Trophoblast cell (in vitro differentiated cells and primary cell): ENCODE results near the gene HOXA6.

Experiments
- DNase-seq, 2 donors: peaks; one replicate each; pipeline ENCODE4 v3.0.0-alpha.2; 2016
- H2AFZ ChIP-seq: 2 replicates; pipeline ENCODE4 v1.6.1; 2013; ENCODE audit warnings: low read length, moderate library complexity, mild to moderate bottlenecking; ENCODE audit not compliant: insufficient read depth, poor library complexity
- H2AK5ac ChIP-seq: 2 replicates; pipeline ENCODE4 v1.6.1; 2013; ENCODE audit warnings: mild to moderate bottlenecking, low read length
- H2BK120ac ChIP-seq: 2 replicates; pipeline ENCODE4 v1.6.1; 2013; ENCODE audit warnings: low read length, mild to moderate bottlenecking, moderate library complexity; ENCODE audit not compliant: insufficient read depth, poor library complexity
- H2BK12ac ChIP-seq: 2 replicates; pipeline ENCODE4 v1.6.1; 2013; ENCODE audit warnings: mild to moderate bottlenecking, low read length, moderate library complexity
- H2BK5ac ChIP-seq: 2 replicates; pipeline ENCODE4 v1.6.1; 2013; ENCODE audit warnings: low read length, low read depth, moderate library complexity, mild to moderate bottlenecking; ENCODE audit not compliant: poor library complexity
- H3K14ac ChIP-seq: 2 replicates; pipeline ENCODE4 v1.6.1; 2013; ENCODE audit warnings: mild to moderate bottlenecking, low read length
- H3K18ac ChIP-seq: 2 replicates; pipeline ENCODE4 v1.6.1; 2013; ENCODE audit warnings: mild to moderate bottlenecking, low read length
- H3K23ac ChIP-seq: 2 replicates; pipeline ENCODE4 v1.6.1; 2013; ENCODE audit warnings: low read length
- H3K27ac ChIP-seq: 2 replicates; pipeline ENCODE4 v1.5.1; 2013; ENCODE audit warnings: low read depth, mild to moderate bottlenecking, inconsistent platforms, low read length, moderate library complexity
- H3K27me3 ChIP-seq: 2 replicates; pipeline ENCODE4 v1.6.1; 2013; ENCODE audit warnings: inconsistent platforms, mild to moderate bottlenecking, low read length, moderate library complexity; ENCODE audit not compliant: insufficient read depth
- H3K36me3 ChIP-seq, 2 experiments: 1 replicate in 1 of 2; 2 replicates in 1 of 2; pipeline ENCODE4 v1.6.1; 2013; ENCODE audit warnings: low read length in 2 of 2, mild to moderate bottlenecking in 2 of 2, moderate library complexity in 1 of 2; ENCODE audit not compliant: insufficient read depth in 2 of 2, control insufficient read depth in 1 of 2
- H3K4ac ChIP-seq: 2 replicates; pipeline ENCODE4 v1.6.1; 2013; ENCODE audit warnings: low read depth, mild to moderate bottlenecking, low read length, moderate library complexity
- H3K4me1 ChIP-seq, 2 experiments: 1 replicate in 1 of 2; 2 replicates in 1 of 2; pipeline ENCODE4 v1.6.1; 2013; ENCODE audit warnings: low read length in 2 of 2, mild to moderate bottlenecking in 2 of 2, moderate library complexity in 1 of 2; ENCODE audit not compliant: insufficient read depth in 2 of 2, control insufficient read depth in 1 of 2
- H3K4me2 ChIP-seq: 2 replicates; pipeline ENCODE4 v1.6.1; 2013; ENCODE audit warnings: inconsistent platforms, mild to moderate bottlenecking, low read length, moderate library complexity
- H3K4me3 ChIP-seq: 2 replicates; pipeline ENCODE4 v1.5.1; 2013; ENCODE audit warnings: mild to moderate bottlenecking, low read depth, low read length, inconsistent platforms
- H3K79me1 ChIP-seq: one replicate; pipeline ENCODE4 v1.6.1; 2013; ENCODE audit warnings: low read length
- H3K79me2 ChIP-seq: 2 replicates; pipeline ENCODE4 v1.6.1; 2013; ENCODE audit warnings: low read length, mild to moderate bottlenecking; ENCODE audit not compliant: control insufficient read depth, insufficient read depth, poor library complexity
- H3K9ac ChIP-seq: 2 replicates; pipeline ENCODE4 v1.6.1; 2013; ENCODE audit warnings: mild to moderate bottlenecking, low read length
- H3K9me3 ChIP-seq: 2 replicates; pipeline ENCODE4 v1.6.1; 2013; ENCODE audit warnings: low read depth, mild to moderate bottlenecking, control low read depth, inconsistent platforms, low read length; ENCODE audit not compliant: insufficient read depth
- H4K12ac ChIP-seq: 2 replicates; pipeline ENCODE4 v1.6.1; 2013; ENCODE audit warnings: low read depth, mild to moderate bottlenecking, low read length, moderate library complexity
- H4K8ac ChIP-seq: 2 replicates; pipeline ENCODE4 v1.6.1; 2013; ENCODE audit warnings: low read depth, mild to moderate bottlenecking, low read length, moderate library complexity
- H4K91ac ChIP-seq: one replicate; pipeline ENCODE4 v1.6.1; 2013; ENCODE audit warnings: low read depth, mild to moderate bottlenecking, low read length, moderate library complexity
- WGBS: extraction: QIAGEN DNeasy Blood & Tissue Kit; methylation state at CpG from one replicate; pipeline ENCODE4 v1.1.7; 2013; ENCODE audit warnings: missing lambda C conversion rate; ENCODE audit not compliant: insufficient read length, insufficient coverage; ENCODE audit errors: extremely low coverage; 5-methylcytosine and 5-hydroxymethylcytosine counted together

HOXA6 gene

DNA sequence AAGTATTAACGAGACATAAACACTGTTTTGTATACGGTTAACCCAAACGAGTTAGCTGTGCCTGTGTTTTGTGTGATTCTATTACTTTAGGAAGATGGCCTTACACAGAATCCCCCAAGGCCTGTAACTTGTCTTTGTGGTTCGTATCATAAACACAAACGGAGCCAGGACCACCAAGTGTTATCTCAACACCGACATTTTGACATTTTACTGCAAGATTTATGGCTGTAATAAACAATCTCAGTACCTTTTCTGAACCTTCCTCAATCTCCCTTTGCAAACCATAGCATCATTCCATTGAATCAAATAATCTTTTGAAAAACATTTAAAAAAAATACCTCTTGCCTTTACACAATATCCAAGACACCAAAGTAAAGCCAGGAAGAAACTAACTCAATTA lies 14.6 kb downstream of the HOXA6 start:
- H3K79me2 ChIP-seq, result no peaks in the 10 kb centered on the region
- no peak overlapping the region for H2BK12ac ChIP-seq
- H4K8ac ChIP-seq, result no peak overlapping the region
- H3K4me2 ChIP-seq, result no peak overlapping the region
- no peaks in the 10 kb centered on the region for H3K36me3 ChIP-seq
- H2BK120ac ChIP-seq, result no peak overlapping the region
- peaks cover 14% of the 10 kb centered on the region for H3K9me3 ChIP-seq
- no peak overlapping the region for H3K18ac ChIP-seq
- H2AK5ac ChIP-seq, result no peak overlapping the region
- no peak overlapping the region for H2AFZ ChIP-seq
- no peak overlapping the region for H3K4me3 ChIP-seq
- no peak overlapping the region for H3K23ac ChIP-seq
- no peak overlapping the region for H4K12ac ChIP-seq
- H3K79me1 ChIP-seq, result no peaks in the 10 kb centered on the region
- no peak for DNase-seq
- H3K14ac ChIP-seq, result no peak overlapping the region
- H2BK5ac ChIP-seq, result no peak overlapping the region
- no peak overlapping the region for H3K9ac ChIP-seq
- H4K91ac ChIP-seq, result no peak overlapping the region
- WGBS, result no CpG with 5 or more reads among the region's 6 CpGs
- H3K27me3 ChIP-seq, result peaks cover 72% of the 10 kb centered on the region
- H3K4me1 ChIP-seq, result peaks cover 8 to 10% of the 10 kb centered on the region in 2 experiments
- H3K4ac ChIP-seq, result no peak overlapping the region
- H3K27ac ChIP-seq, result no peak overlapping the region

DNA sequence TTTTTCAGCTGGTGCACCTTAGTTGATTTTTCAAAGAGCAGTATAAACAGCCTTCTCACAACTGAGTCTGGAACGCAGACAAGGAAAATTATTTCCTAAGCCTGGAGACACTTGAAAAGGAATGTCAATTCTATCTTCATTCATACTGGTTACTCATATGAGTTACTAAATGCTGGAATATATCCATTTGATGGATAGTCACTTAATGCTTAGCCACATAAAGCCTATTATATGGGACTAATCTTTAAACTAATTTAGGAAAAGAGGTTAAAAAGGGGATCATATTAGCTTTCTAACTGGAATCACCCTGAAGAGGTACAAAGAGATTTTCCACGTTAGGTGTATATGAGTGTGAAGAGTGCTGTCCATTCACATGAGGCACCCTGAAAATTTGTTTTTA lies 15.4 kb downstream of the HOXA6 start:
- Histone ChIP-seq H3K9me3 (peaks cover 14% of the 10 kb centered on the region), H3K4me3 (no peak overlapping the region), H3K9ac (no peak overlapping the region), H3K36me3 (no peaks in the 10 kb centered on the region), H2BK120ac (no peak overlapping the region), H4K12ac (no peak overlapping the region), H2AK5ac (no peak overlapping the region), H3K18ac (no peak overlapping the region), H3K79me1 (no peaks in the 10 kb centered on the region), H3K4me1 (peaks cover 8 to 10% of the 10 kb centered on the region in 2 experiments), H3K27ac (no peak overlapping the region), H4K8ac (no peak overlapping the region), H4K91ac (no peak overlapping the region), H3K79me2 (no peaks in the 10 kb centered on the region), H2BK5ac (no peak overlapping the region), H2BK12ac (no peak overlapping the region), H3K14ac (no peak overlapping the region), H2AFZ (no peak overlapping the region), H3K4ac (no peak overlapping the region), H3K27me3 (peaks cover 71% of the 10 kb centered on the region), H3K4me2 (no peak overlapping the region), H3K23ac (no peak overlapping the region)
- no peak for DNase-seq
- no CpG with 5 or more reads among the region's 2 CpGs for WGBS

DNA sequence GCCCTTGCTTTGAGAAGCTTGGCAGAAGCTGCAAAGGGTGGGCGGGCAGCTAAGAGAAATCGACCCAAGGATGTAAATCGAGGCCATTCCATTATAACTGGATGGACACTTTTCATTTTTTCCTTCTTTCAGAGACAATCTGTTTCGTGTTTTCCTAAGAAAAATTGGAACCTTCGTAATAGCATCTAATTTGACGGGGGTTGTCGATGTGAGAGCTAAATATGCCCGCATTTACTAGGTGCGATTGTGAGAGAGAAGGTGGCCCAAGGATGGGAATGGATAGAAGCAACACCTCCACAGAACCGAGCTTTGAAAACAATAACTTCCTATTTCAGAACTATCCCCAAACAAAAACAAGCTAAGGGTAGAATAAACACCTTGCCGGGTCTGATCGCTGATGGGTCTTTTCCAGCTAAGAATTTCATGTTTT lies 16.2 kb downstream of the HOXA6 start:
- Histone ChIP-seq H3K14ac (no peak overlapping the region), H3K79me1 (no peaks in the 10 kb centered on the region), H3K27ac (no peak overlapping the region), H3K79me2 (no peaks in the 10 kb centered on the region), H4K12ac (no peak overlapping the region), H3K4me2 (peak overlapping the region; percentile 79), H3K9ac (no peak overlapping the region), H3K4me3 (no peak overlapping the region), H2BK120ac (no peak overlapping the region), H4K91ac (no peak overlapping the region), H2AFZ (no peak overlapping the region), H3K27me3 (peaks cover 70% of the 10 kb centered on the region), H4K8ac (peak overlapping the region; percentile 59), H2BK12ac (no peak overlapping the region), H3K23ac (no peak overlapping the region), H2AK5ac (no peak overlapping the region), H3K4ac (no peak overlapping the region), H3K36me3 (no peaks in the 10 kb centered on the region), H2BK5ac (no peak overlapping the region), H3K4me1 (peaks cover 8 to 10% of the 10 kb centered on the region in 2 experiments), H3K9me3 (peaks cover 14% of the 10 kb centered on the region), H3K18ac (no peak overlapping the region)
- no CpG with 5 or more reads among the region's 12 CpGs for WGBS
- no peak for DNase-seq

- Histone ChIP-seq H3K18ac (no peak within 1 kb of the TSS), H3K79me1 (no peaks in the 10 kb centered on the region), H3K9ac (no peak within 1 kb of the TSS), H2AFZ (peak within 1 kb of the TSS; percentile 87), H3K27me3 (peaks cover 69% of the 10 kb centered on the region), H3K23ac (no peak within 1 kb of the TSS), H3K36me3 (no peaks in the 10 kb centered on the region), H2BK12ac (no peak within 1 kb of the TSS), H3K4me1 (peaks cover 8 to 10% of the 10 kb centered on the region in 2 experiments), H3K79me2 (no peaks in the 10 kb centered on the region), H3K14ac (no peak within 1 kb of the TSS), H3K27ac (no peak within 1 kb of the TSS), H4K8ac (peak within 1 kb of the TSS; percentile 59), H3K4ac (no peak within 1 kb of the TSS), H3K4me3 (peak within 1 kb of the TSS; percentile 56), H3K4me2 (peak within 1 kb of the TSS; percentile 79), H2BK5ac (no peak within 1 kb of the TSS), H4K12ac (no peak within 1 kb of the TSS), H4K91ac (no peak within 1 kb of the TSS), H2BK120ac (no peak within 1 kb of the TSS), H2AK5ac (no peak within 1 kb of the TSS), H3K9me3 (peaks cover 14% of the 10 kb centered on the region)
- peak; percentile 69 to 80 for DNase-seq
- WGBS, result no CpG with 5 or more reads among the region's 67 CpGs
Observed at GRCh38 chr7:27130540-27131389, 16.8 kb downstream of the HOXA6 start, which contains the start of gene HOXA4. Gene HOXA4 (minus strand): TSS chr7:27130757. CDS start chr7:27130733, 24 bp downstream.
